GM12878 (cell line): ENCODE measurements around the gene GPR171. TPM values are rescaled to one million over a fixed set of nuclear protein-coding genes. Genes with fewer than 3 reads are reported as not detected.

Experiments
- ATAC-seq: fragments of 200-7000 bp; cut with Tn5 transposase; 3 replicates; pipeline ENCODE4 v1.9.1; 2020; ENCODE audit warnings: mild to moderate bottlenecking, moderate library complexity
- BruUV-seq: library from RNA; stranded (reverse); fragments of 400-500 nt; replicated peaks from 2 replicates; lab custom pipeline; 2021; lab: Mats Ljungman, UMichigan
- CTCF ChIA-PET: fragments of 300-600 bp; sonication (Branson Sonifier 250); formaldehyde crosslinking; extraction: SDS; loops from one replicate; lab custom pipeline; 2021; ENCODE audit warnings: inconsistent platforms; lab: Yijun Ruan, JAX
- POLR2A ChIA-PET: fragments of 350-600 bp; formaldehyde crosslinking; extraction: SDS; loops from one replicate; lab custom pipeline; 2021; ENCODE audit warnings: inconsistent platforms; lab: Charles Lee
- RAD21 ChIA-PET: fragments of 300-600 bp; sonication (Branson Sonifier 250); formaldehyde crosslinking; loops from one replicate; lab custom pipeline; 2023; ENCODE audit warnings: antibody characterized with exemption; ENCODE audit not compliant: unreplicated experiment; lab: Charles Lee
- SMC1A ChIA-PET: fragments of 300-600 bp; sonication (Branson Sonifier 250); formaldehyde crosslinking; loops from one replicate; lab custom pipeline; 2023; ENCODE audit not compliant: unreplicated experiment, uncharacterized antibody; lab: Charles Lee
- DNase-seq: peaks from one replicate; pipeline ENCODE4 v3.0.0-alpha.2; 2011; ENCODE audit warnings: low read depth, low spot score
- FAIRE-seq: peaks from 3 replicates; lab custom pipeline; 2011; peaks lifted over from hg19 to GRCh38; lab: Jason Lieb, UNC
- H2AFZ ChIP-seq: 2 replicates; pipeline ENCODE4 v1.6.0; 2011; ENCODE audit warnings: low read depth, low read length, control low read depth; ENCODE audit not compliant: control insufficient read depth
- H3K27ac ChIP-seq: 2 replicates; pipeline ENCODE4 v1.5.1; 2011; ENCODE audit warnings: control low read depth; ENCODE audit not compliant: control insufficient read depth, insufficient read depth
- H3K27me3 ChIP-seq, 2 experiments: replicated peaks in 1 of 2; 2 replicates each; pipeline versions ENCODE4 v1.6.0 to v1.6.1; 2011; ENCODE audit warnings: low read length in 1 of 2; ENCODE audit not compliant: control insufficient read depth in 2 of 2, insufficient read depth in 2 of 2
- H3K36me3 ChIP-seq, 2 experiments: 2 replicates each; pipeline ENCODE4 v1.5.1; 2011; ENCODE audit warnings: low read length in 1 of 2; ENCODE audit not compliant: control insufficient read depth in 2 of 2, insufficient read depth in 2 of 2
- H3K4me1 ChIP-seq: 2 replicates; pipeline ENCODE4 v1.6.1; 2011; ENCODE audit warnings: mild to moderate bottlenecking, low read length, moderate library complexity, mixed read lengths; ENCODE audit not compliant: control insufficient read depth, insufficient read depth
- H3K4me2 ChIP-seq: 2 replicates; pipeline ENCODE4 v1.6.0; 2011; ENCODE audit warnings: control low read depth; ENCODE audit not compliant: control insufficient read depth, insufficient read depth
- H3K4me3 ChIP-seq: fragments of 200-600 bp; sonication (generic); 2 replicates; pipeline ENCODE4 v1.5.1; 2016
- H3K79me2 ChIP-seq: 2 replicates; pipeline ENCODE4 v1.6.0; 2011; ENCODE audit warnings: low read length; ENCODE audit not compliant: control insufficient read depth, insufficient read depth
- H3K9ac ChIP-seq: 2 replicates; pipeline ENCODE4 v1.8.0; 2011; ENCODE audit warnings: low read length, control low read depth, mixed read lengths; ENCODE audit not compliant: control insufficient read depth, insufficient read depth
- H3K9me3 ChIP-seq: replicated peaks from 3 replicates; pipeline ENCODE4 v1.5.1; 2011; ENCODE audit warnings: mild to moderate bottlenecking, low read length; ENCODE audit not compliant: control insufficient read depth, insufficient read depth
- H4K20me1 ChIP-seq: 2 replicates; pipeline ENCODE4 v1.6.0; 2011; ENCODE audit not compliant: control insufficient read depth, insufficient read depth
- ASH2L ChIP-seq: fragments of 300-600, 200-600 bp; sonication (generic); IDR thresholded peaks from 2 replicates; pipeline ENCODE4 v1.6.1; 2017; ENCODE audit warnings: low read depth, mild to moderate bottlenecking, borderline replicate concordance
- BRCA1 ChIP-seq: IDR thresholded peaks from 2 replicates; pipeline ENCODE4 v1.6.1; 2011; ENCODE audit warnings: low read depth, low read length, improper control_type of control experiment
- HDAC6 ChIP-seq: fragments of 200-600 bp; sonication (generic); IDR thresholded peaks from one replicate; pipeline ENCODE4 v1.8.0; 2017; ENCODE audit warnings: antibody characterized with exemption; ENCODE audit not compliant: unreplicated experiment
- IKZF2 ChIP-seq, 2 experiments: fragments of 450-650 bp; IDR thresholded peaks; 2 replicates each; pipeline ENCODE4 v1.6.1; 2017; ENCODE audit warnings: mild to moderate bottlenecking in 2 of 2, moderate library complexity in 2 of 2
- MYB ChIP-seq: fragments of 150-350 bp; IDR thresholded peaks from 2 replicates; pipeline ENCODE4 v1.6.1; 2014; ENCODE audit warnings: mild to moderate bottlenecking, low read depth, low read length, borderline replicate concordance
- PAX8 ChIP-seq: fragments of 450-650 bp; IDR thresholded peaks from 2 replicates; pipeline ENCODE4 v1.6.1; 2017; ENCODE audit warnings: mild to moderate bottlenecking, moderate library complexity
- RBBP5 ChIP-seq: fragments of 200-600 bp; sonication (generic); conservative IDR thresholded peaks from 2 replicates; pipeline ENCODE4 v1.6.1; 2016
- ZNF384 ChIP-seq: IDR thresholded peaks from 2 replicates; pipeline ENCODE4 v1.6.1; 2012; ENCODE audit warnings: low read depth, mild to moderate bottlenecking, low read length, improper control_type of control experiment, borderline replicate concordance
- ZSCAN29 ChIP-seq: fragments of 450-650 bp; IDR thresholded peaks from 2 replicates; pipeline ENCODE4 v1.6.1; 2017; ENCODE audit warnings: mild to moderate bottlenecking, moderate library complexity
- WGBS: methylation state at CpG from one replicate; pipeline ENCODE4 v1.1.6; 2016; ENCODE audit warnings: low lambda C conversion rate; ENCODE audit not compliant: insufficient replicate concordance, insufficient coverage; ENCODE audit errors: missing lambda C conversion rate; 5-methylcytosine and 5-hydroxymethylcytosine counted together
- in situ Hi-C: fragments of 300-500 bp; cut with MboI; formaldehyde crosslinking; loops from 9 replicates; pipeline ENCODE4 v1.14.3; 2018; ENCODE audit warnings: mixed read lengths
- intact Hi-C: fragments of 100-400 bp; cut with micrococcal nuclease; formaldehyde crosslinking; loops from one replicate; pipeline ENCODE4 v1.14.2; 2022; ENCODE audit not compliant: unreplicated experiment
- polyA plus RNA-seq, 11 experiments: library from polyadenylated mRNA; depleted of rRNA in 4 of 11; unstranded in 6 of 11; stranded (reverse) in 5 of 11; fragments of >200 nt; fragmentation: Nextera tagmentation in 4 of 11; fragmentation: Illumina TruSeq in 1 of 11; extraction: Ambion mirVana in 4 of 11; extraction: Trizol in 1 of 11; gene quantifications; 1 replicate in 1 of 11; 2 replicates in 10 of 11; pipeline versions ENCODE4 v1.2.1 to v1.2.3, GENCODE V29; 2011 to 2016; ENCODE audit warnings: inconsistent platforms in 2 of 11, missing spikeins in 2 of 11, low read depth in 1 of 11
- total RNA-seq, 4 experiments: library from RNA; depleted of rRNA in 3 of 4; stranded (reverse); fragments of >200 nt in 3 of 4; fragmentation: Illumina TruSeq in 1 of 4; extraction: Trizol in 1 of 4; gene quantifications; 2 replicates each; pipeline versions ENCODE4 v1.2.1 to v1.2.3, GENCODE V29; 2013 to 2021
- TF ChIP-seq, protein P1 (sequence below): IDR thresholded peaks from 2 replicates; pipeline ENCODE4 v1.6.1; 2011; ENCODE audit warnings: borderline replicate concordance, low read depth, mild to moderate bottlenecking, moderate library complexity, low read length; ENCODE audit not compliant: insufficient read depth, poor library complexity, severe bottlenecking

The GPR171 gene
- total and polyA plus RNA-seq, 10 of the 15 experiments (the other 5 are each of a cell fraction or from before 2014, with no cell fraction given) = 0.05 to 0.07 TPM; not detected in 8

DNA sequence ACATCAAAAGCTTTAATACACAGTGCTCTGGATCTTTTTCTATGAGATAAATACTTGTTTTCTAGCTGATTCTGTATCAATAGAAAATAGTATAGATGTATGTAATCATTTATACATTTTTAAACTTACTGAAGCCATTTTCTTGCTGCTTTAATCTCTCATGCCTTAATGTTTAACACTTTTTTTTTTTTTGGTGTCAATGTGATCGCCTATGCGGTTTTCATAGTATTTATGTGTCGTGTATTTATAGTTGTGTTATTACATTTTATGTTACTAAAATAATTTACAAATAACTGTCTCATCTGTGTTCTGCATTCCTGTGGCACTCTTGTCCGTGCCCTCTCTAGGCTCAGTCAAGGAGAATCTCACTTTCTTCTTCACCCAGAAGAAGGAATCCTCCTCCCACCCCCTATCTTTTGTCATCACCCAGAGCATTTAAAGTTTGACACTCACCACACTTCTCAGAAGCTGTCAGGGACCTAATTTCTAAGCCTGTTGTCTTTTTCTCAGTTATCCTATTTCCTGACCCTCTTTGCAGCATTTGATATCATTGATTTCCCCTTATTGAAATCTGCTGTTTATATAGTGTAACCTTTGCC lies 21.4 kb upstream of the GPR171 start:
- ChIA-PET POLR2A (no interaction called here), RAD21 (no interaction called here), SMC1A (interaction anchor here (0.6 to 7.6 kb wide), 5 partner anchors 38 to 155 kb away, joined by 3 to 98 read pairs (median 5); partner anchors contain the start of gene P2RY14), CTCF (interaction anchor here (0.6 to 8.7 kb wide), 6 partner anchors 10 to 200 kb away, joined by 3 to 182 read pairs (median 4); partner anchors contain the start of gene P2RY14)
- no peak for ATAC-seq
- Histone ChIP-seq H3K4me1 (peaks cover 9% of the 10 kb centered on the region), H3K36me3 (no peaks in the 10 kb centered on the region), H3K27me3 (no peaks in the 10 kb centered on the region), H4K20me1 (no peaks in the 10 kb centered on the region), H3K4me2 (no peak overlapping the region), H2AFZ (no peak overlapping the region), H3K79me2 (no peaks in the 10 kb centered on the region), H3K4me3 (no peak overlapping the region), H3K27ac (no peak overlapping the region), H3K9ac (no peak overlapping the region), H3K9me3 (no peaks in the 10 kb centered on the region)
- in situ Hi-C loops (no loop called here), intact Hi-C loops (no loop called here)
- BruUV-seq = no TSS peak
- 33% methylated on average over 4 of the region's 4 CpGs for WGBS
- TF ChIP-seq ZSCAN29 (no peak), ASH2L (no peak), HDAC6 (no peak), PAX8 (no peak), RBBP5 (no peak), IKZF2 (IDR thresholded peaks at IDR 0.05) (no peak), ZNF384 (no peak), BRCA1 (no peak), MYB (no peak)
- TF ChIP-seq, protein P1, sequence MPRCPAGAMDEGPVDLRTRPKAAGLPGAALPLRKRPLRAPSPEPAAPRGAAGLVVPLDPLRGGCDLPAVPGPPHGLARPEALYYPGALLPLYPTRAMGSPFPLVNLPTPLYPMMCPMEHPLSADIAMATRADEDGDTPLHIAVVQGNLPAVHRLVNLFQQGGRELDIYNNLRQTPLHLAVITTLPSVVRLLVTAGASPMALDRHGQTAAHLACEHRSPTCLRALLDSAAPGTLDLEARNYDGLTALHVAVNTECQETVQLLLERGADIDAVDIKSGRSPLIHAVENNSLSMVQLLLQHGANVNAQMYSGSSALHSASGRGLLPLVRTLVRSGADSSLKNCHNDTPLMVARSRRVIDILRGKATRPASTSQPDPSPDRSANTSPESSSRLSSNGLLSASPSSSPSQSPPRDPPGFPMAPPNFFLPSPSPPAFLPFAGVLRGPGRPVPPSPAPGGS = no peak
- no peak for FAIRE-seq
- DNase-seq = no peak
